ENCODE data around the gene SND1.

The SND1 gene

GRCh38 chr7:127651556-127652332 is at the start of gene SND1:
Gene SND1, plus strand, starts transcription at chr7:127652194. Its CDS starts 180 bp downstream, at chr7:127652374.
- peak; percentile 98 for DNase-seq

GRCh38 chr7:127608446-127608845 is 43.5 kb upstream of the SND1 start:
- DNase-seq = no peak

GRCh38 chr7:127609297-127609696 is 42.7 kb upstream of the SND1 start:
- no peak for DNase-seq

GRCh38 chr7:127612263-127612662 is 39.7 kb upstream of the SND1 start:
- no peak for DNase-seq

GRCh38 chr7:127616724-127617123 is 35.3 kb upstream of the SND1 start:
- no peak for DNase-seq

- DNase-seq = no peak
Measured at GRCh38 chr7:127618042-127618441, 34.0 kb upstream of the SND1 start, which contains the start of gene PAX4. Gene PAX4, minus strand, starts transcription at chr7:127618142. Its CDS starts 2,214 bp downstream, at chr7:127615928.

- no peak for DNase-seq
Measured at GRCh38 chr7:127618775-127619174, 33.2 kb upstream of the SND1 start.

GRCh38 chr7:127619681-127620405 is 32.2 kb upstream of the SND1 start:
- DNase-seq = no peak

- no peak for DNase-seq
Measured at GRCh38 chr7:127620406-127621233, 31.4 kb upstream of the SND1 start.

- no peak for DNase-seq
Measured at GRCh38 chr7:127625331-127625730, 26.7 kb upstream of the SND1 start.

- DNase-seq = no peak
Measured at GRCh38 chr7:127628445-127628844, 23.5 kb upstream of the SND1 start.

GRCh38 chr7:127629268-127629854 is 22.6 kb upstream of the SND1 start:
- DNase-seq = peak; percentile 57 to 67

GRCh38 chr7:127632276-127632910 is 19.6 kb upstream of the SND1 start:
- DNase-seq = no peak

GRCh38 chr7:127635659-127636285 is 16.2 kb upstream of the SND1 start:
- no peak for DNase-seq

GRCh38 chr7:127638197-127638596 is 13.8 kb upstream of the SND1 start:
- DNase-seq = no peak

- no peak for DNase-seq
Measured at GRCh38 chr7:127644484-127644883, 7.5 kb upstream of the SND1 start.

GRCh38 chr7:127647636-127648035 is 4.4 kb upstream of the SND1 start:
- no peak for DNase-seq

GRCh38 chr7:127648986-127649385 is 3.0 kb upstream of the SND1 start:
- no peak for DNase-seq

- peak; percentile 27 to 31 for DNase-seq
Measured at GRCh38 chr7:127650847-127651555, 993 bp upstream of the SND1 start.

- DNase-seq = peak in 1 of 2 experiments; percentile 21
Measured at GRCh38 chr7:127652333-127653248, 597 bp downstream of the SND1 start.
